Breast epithelium (tissue), 3 donors: ENCODE measurements around the gene EPHB2.

Source experiments
- CTCF ChIP-seq, 3 donors: fragments of 450-650 bp; IDR thresholded peaks; one replicate each; pipeline ENCODE4 v1.5.1; 2016 to 2017; ENCODE audit warnings: antibody characterized with exemption in 3 of 3, mild to moderate bottlenecking in 3 of 3, moderate library complexity in 3 of 3
- POLR2A ChIP-seq: fragments of 450-650 bp; IDR thresholded peaks from one replicate; pipeline ENCODE4 v1.6.1; 2016; ENCODE audit warnings: antibody characterized with exemption, mild to moderate bottlenecking, moderate library complexity
- POLR2AphosphoS5 ChIP-seq, 3 donors: sonication (generic); formaldehyde crosslinking; IDR thresholded peaks; one replicate each; pipeline ENCODE4 v1.6.1; 2017; ENCODE audit warnings: antibody characterized with exemption in 3 of 3

GRCh38 chr1:22803833-22804232, 93.2 kb downstream of the EPHB2 start:
- TF ChIP-seq CTCF (IDR thresholded peaks at IDR 0.05) (no peak), POLR2AphosphoS5 (IDR thresholded peaks at IDR 0.05) (no peak), POLR2A (no peak)
